H9 (cell line): ENCODE results near the gene FHL3. TPM values are rescaled to one million over a fixed set of nuclear protein-coding genes. Genes with fewer than 3 reads are reported as not detected.
A peak's percentile ranks its signal among the peaks of the same experiment; 100 is the strongest.

Experiments
- DNase-seq: peaks from one replicate; pipeline ENCODE4 v3.0.0-alpha.2; 2017
- H2AFZ ChIP-seq: one replicate; pipeline ENCODE4 v1.6.1; 2013; ENCODE audit warnings: mild to moderate bottlenecking, low read length, control low read depth, moderate library complexity
- H2AK5ac ChIP-seq: 2 replicates; pipeline ENCODE4 v1.6.1; 2013; ENCODE audit warnings: low read length, control low read depth, mixed read lengths; ENCODE audit not compliant: insufficient read length
- H2BK120ac ChIP-seq: one replicate; pipeline ENCODE4 v1.6.1; 2013; ENCODE audit warnings: low read depth, mild to moderate bottlenecking, low read length, control low read depth, inconsistent platforms; ENCODE audit not compliant: poor library complexity, severe bottlenecking
- H2BK12ac ChIP-seq: 2 replicates; pipeline ENCODE4 v1.6.1; 2013; ENCODE audit warnings: low read length, control low read depth, mixed read lengths, low read depth; ENCODE audit not compliant: insufficient read length
- H2BK15ac ChIP-seq: 2 replicates; pipeline ENCODE4 v1.6.1; 2013; ENCODE audit warnings: low read depth, low read length, control low read depth
- H2BK20ac ChIP-seq: one replicate; pipeline ENCODE4 v1.6.1; 2013; ENCODE audit warnings: low read depth, mild to moderate bottlenecking, low read length, control low read depth, inconsistent platforms; ENCODE audit not compliant: poor library complexity, severe bottlenecking
- H2BK5ac ChIP-seq: 2 replicates; pipeline ENCODE4 v1.6.1; 2013; ENCODE audit warnings: low read length, control low read depth, mixed read lengths; ENCODE audit not compliant: insufficient read length
- H3K14ac ChIP-seq: 2 replicates; pipeline ENCODE4 v1.6.1; 2013; ENCODE audit warnings: low read length, control low read depth; ENCODE audit not compliant: insufficient read depth
- H3K18ac ChIP-seq: 2 replicates; pipeline ENCODE4 v1.6.1; 2013; ENCODE audit warnings: low read depth, mild to moderate bottlenecking, mixed read lengths, low read length, control low read depth; ENCODE audit not compliant: insufficient read length
- H3K23ac ChIP-seq: 2 replicates; pipeline ENCODE4 v1.6.1; 2013; ENCODE audit warnings: low read length, control low read depth, mixed read lengths, low read depth; ENCODE audit not compliant: insufficient read length
- H3K23me2 ChIP-seq: 2 replicates; pipeline ENCODE4 v1.6.1; 2013; ENCODE audit warnings: low read depth, mild to moderate bottlenecking, mixed read lengths, low read length, control low read depth; ENCODE audit not compliant: insufficient read length, poor library complexity, severe bottlenecking
- H3K27ac ChIP-seq: 2 replicates; pipeline ENCODE4 v1.5.1; 2013; ENCODE audit warnings: low read length, control low read depth, mixed read lengths, low read depth; ENCODE audit not compliant: insufficient read length
- H3K27me3 ChIP-seq: 2 replicates; pipeline ENCODE4 v1.6.1; 2013; ENCODE audit warnings: low read length, control low read depth, inconsistent platforms; ENCODE audit not compliant: insufficient read depth
- H3K4ac ChIP-seq: 2 replicates; pipeline ENCODE4 v1.6.1; 2013; ENCODE audit warnings: low read depth, mild to moderate bottlenecking, control low read depth, inconsistent platforms, low read length, moderate library complexity
- H3K4me1 ChIP-seq: 2 replicates; pipeline ENCODE4 v1.6.1; 2013; ENCODE audit warnings: low read length, control low read depth, inconsistent platforms; ENCODE audit not compliant: insufficient read depth
- H3K4me2 ChIP-seq: 2 replicates; pipeline ENCODE4 v1.6.1; 2013; ENCODE audit warnings: low read length, control low read depth, mixed read lengths; ENCODE audit not compliant: insufficient read length, insufficient read depth
- H3K56ac ChIP-seq: 2 replicates; pipeline ENCODE4 v1.6.1; 2013; ENCODE audit warnings: low read depth, mild to moderate bottlenecking, mixed read lengths, low read length, control low read depth; ENCODE audit not compliant: insufficient read length
- H3K79me1 ChIP-seq: 2 replicates; pipeline ENCODE4 v1.6.1; 2013; ENCODE audit warnings: low read depth, mild to moderate bottlenecking, moderate library complexity, low read length, control low read depth, inconsistent platforms; ENCODE audit not compliant: insufficient read depth, poor library complexity, severe bottlenecking
- H3K79me2 ChIP-seq: 2 replicates; pipeline ENCODE4 v1.6.1; 2013; ENCODE audit warnings: low read length, control low read depth, inconsistent platforms; ENCODE audit not compliant: insufficient read depth
- H3K9ac ChIP-seq: 2 replicates; pipeline ENCODE4 v1.6.1; 2013; ENCODE audit warnings: low read length, control low read depth, mixed read lengths; ENCODE audit not compliant: insufficient read length; ENCODE audit errors: extremely low read depth
- H3K9me3 ChIP-seq: one replicate; pipeline ENCODE4 v1.6.1; 2013; ENCODE audit warnings: low read depth, low read length, inconsistent platforms; ENCODE audit not compliant: control insufficient read depth
- H3T11ph ChIP-seq: one replicate; pipeline ENCODE4 v1.6.1; 2013; ENCODE audit warnings: mild to moderate bottlenecking, low read length, control low read depth, inconsistent platforms
- H4K20me1 ChIP-seq: one replicate; pipeline ENCODE4 v1.6.1; 2013; ENCODE audit not compliant: control insufficient read depth, insufficient read length, insufficient read depth
- H4K5ac ChIP-seq: 2 replicates; pipeline ENCODE4 v1.6.1; 2013; ENCODE audit warnings: low read depth, mild to moderate bottlenecking, mixed read lengths, low read length, control low read depth; ENCODE audit not compliant: insufficient read length
- H4K8ac ChIP-seq: replicated peaks from 2 replicates; pipeline ENCODE4 v1.6.1; 2013; ENCODE audit warnings: low read length, control low read depth, mixed read lengths, low read depth; ENCODE audit not compliant: insufficient read length
- H4K91ac ChIP-seq: 2 replicates; pipeline ENCODE4 v1.6.1; 2013; ENCODE audit warnings: low read depth, mild to moderate bottlenecking, moderate library complexity, mixed read lengths, low read length, control low read depth; ENCODE audit not compliant: insufficient read length
- H3K27ac Mint-ChIP-seq, 3 experiments: 2 replicates in 2 of 3; 3 replicates in 1 of 3; pipeline ENCODE4 v1.8.0; 2020 to 2021; ENCODE audit warnings: mixed read lengths in 3 of 3, mild to moderate bottlenecking in 1 of 3, moderate library complexity in 1 of 3
- H3K27me3 Mint-ChIP-seq: 2 replicates; pipeline ENCODE4 v1.8.0; 2021; ENCODE audit warnings: low read depth, mild to moderate bottlenecking, moderate library complexity, mixed read lengths
- H3K36me3 Mint-ChIP-seq, 3 experiments: 2 replicates in 2 of 3; 3 replicates in 1 of 3; pipeline ENCODE4 v1.8.0; 2020 to 2021; ENCODE audit warnings: low read depth in 3 of 3, mixed read lengths in 3 of 3; ENCODE audit not compliant: insufficient read depth in 1 of 3
- H3K4me1 Mint-ChIP-seq, 2 experiments: 2 replicates each; pipeline ENCODE4 v1.8.0; 2020; ENCODE audit warnings: mixed read lengths in 2 of 2
- H3K4me3 Mint-ChIP-seq, 2 experiments: 2 replicates in 1 of 2; 3 replicates in 1 of 2; pipeline ENCODE4 v1.8.0; 2020 to 2021; ENCODE audit warnings: mild to moderate bottlenecking in 2 of 2, mixed read lengths in 2 of 2, moderate library complexity in 1 of 2
- H3K9me3 Mint-ChIP-seq, 2 experiments: 2 replicates in 1 of 2; 3 replicates in 1 of 2; pipeline ENCODE4 v1.8.0; 2020; ENCODE audit warnings: mild to moderate bottlenecking in 2 of 2, mixed read lengths in 2 of 2, moderate library complexity in 1 of 2
- WGBS: extraction: QIAGEN DNeasy Blood & Tissue Kit; methylation state at CpG from one replicate; pipeline ENCODE4 v1.1.7; 2013; ENCODE audit warnings: missing lambda C conversion rate, low lambda C conversion rate, mixed read lengths; ENCODE audit not compliant: insufficient read length; ENCODE audit errors: extremely low coverage; 5-methylcytosine and 5-hydroxymethylcytosine counted together
- total RNA-seq: library from RNA; stranded (reverse); gene quantifications from 2 replicates; pipeline ENCODE4 v1.2.1, GENCODE V29; 2021
- TF ChIP-seq, protein P1 (sequence below): fragments of 200-600 bp; sonication (generic); conservative IDR thresholded peaks from 3 replicates; pipeline ENCODE4 v1.8.0; 2021; ENCODE audit warnings: antibody characterized with exemption, mild to moderate bottlenecking

FHL3 gene
- total RNA-seq, 1 experiment from 2014 or later, result 32.8 TPM

GRCh38 chr1:37978541-37978940 is 26.8 kb downstream of the FHL3 start:
- Histone ChIP-seq H3K23ac (no peak overlapping the region), H2AK5ac (no peak overlapping the region), H3K9ac (no peak overlapping the region), H3K79me1 (no peaks in the 10 kb centered on the region), H4K91ac (no peak overlapping the region), H3K23me2 (no peaks in the 10 kb centered on the region), H2BK5ac (no peak overlapping the region), H3K14ac (no peak overlapping the region), H3K27ac (no peak overlapping the region), H3K9me3 (no peaks in the 10 kb centered on the region), H4K8ac (no peak overlapping the region), H3K27me3 (no peaks in the 10 kb centered on the region), H3K56ac (no peak overlapping the region), H4K20me1 (no peaks in the 10 kb centered on the region), H4K5ac (no peak overlapping the region), H2BK15ac (no peak overlapping the region), H2AFZ (no peak overlapping the region), H3T11ph (no peak overlapping the region), H2BK12ac (no peak overlapping the region), H2BK20ac (no peak overlapping the region), H3K4ac (no peak overlapping the region), H3K18ac (no peak overlapping the region), H2BK120ac (no peak overlapping the region), H3K79me2 (no peaks in the 10 kb centered on the region), H3K4me1 (no peaks in the 10 kb centered on the region), H3K4me2 (no peak overlapping the region)
- Mint-ChIP-seq H3K36me3 (peaks cover 73 to 92% (median 89%) of the 10 kb centered on the region in 3 experiments), H3K9me3 (peaks cover 0 to 5% of the 10 kb centered on the region in 2 experiments; a peak in 2 of 5 replicates), H3K27me3 (no peaks in the 10 kb centered on the region), H3K4me1 (no peaks in the 10 kb centered on the region), H3K27ac (0 out of 7 replicates have a peak overlapping the region, but pooled peaks of 1 of the 3 experiments have one; percentile 23), H3K4me3 (no peak overlapping the region)
- no peak for DNase-seq
- no CpG with 5 or more reads among the region's 4 CpGs for WGBS
- TF ChIP-seq, protein P1, sequence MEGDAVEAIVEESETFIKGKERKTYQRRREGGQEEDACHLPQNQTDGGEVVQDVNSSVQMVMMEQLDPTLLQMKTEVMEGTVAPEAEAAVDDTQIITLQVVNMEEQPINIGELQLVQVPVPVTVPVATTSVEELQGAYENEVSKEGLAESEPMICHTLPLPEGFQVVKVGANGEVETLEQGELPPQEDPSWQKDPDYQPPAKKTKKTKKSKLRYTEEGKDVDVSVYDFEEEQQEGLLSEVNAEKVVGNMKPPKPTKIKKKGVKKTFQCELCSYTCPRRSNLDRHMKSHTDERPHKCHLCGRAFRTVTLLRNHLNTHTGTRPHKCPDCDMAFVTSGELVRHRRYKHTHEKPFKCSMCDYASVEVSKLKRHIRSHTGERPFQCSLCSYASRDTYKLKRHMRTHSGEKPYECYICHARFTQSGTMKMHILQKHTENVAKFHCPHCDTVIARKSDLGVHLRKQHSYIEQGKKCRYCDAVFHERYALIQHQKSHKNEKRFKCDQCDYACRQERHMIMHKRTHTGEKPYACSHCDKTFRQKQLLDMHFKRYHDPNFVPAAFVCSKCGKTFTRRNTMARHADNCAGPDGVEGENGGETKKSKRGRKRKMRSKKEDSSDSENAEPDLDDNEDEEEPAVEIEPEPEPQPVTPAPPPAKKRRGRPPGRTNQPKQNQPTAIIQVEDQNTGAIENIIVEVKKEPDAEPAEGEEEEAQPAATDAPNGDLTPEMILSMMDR, result no peak
